Stomach (tissue), 9 donors: ENCODE data around the gene CLIC3. TPM values are rescaled to one million over a fixed set of nuclear protein-coding genes. Genes with fewer than 3 reads are reported as not detected.

Experiments used
- DNase-seq, 2 donors: peaks; one replicate each; pipeline versions ENCODE4 v3.0.0 to v3.0.0-alpha.2; 2013 to 2019
- H3K27ac ChIP-seq, 5 donors: fragments of 200-600 bp in 4 of 5; sonication (generic) in 4 of 5; one replicate each; pipeline ENCODE4 v1.5.1; 2013 to 2019; ENCODE audit warnings: mild to moderate bottlenecking in 1 of 5, moderate library complexity in 1 of 5
- H3K27me3 ChIP-seq, 3 donors: fragments of 200-600 bp; sonication (generic); one replicate each; pipeline ENCODE4 v1.5.1; 2017 to 2019; ENCODE audit warnings: mixed run types in 1 of 3
- H3K36me3 ChIP-seq, 4 donors: fragments of 200-600 bp; sonication (generic); 1 replicate in 3 of 4; 2 replicates in 1 of 4; pipeline ENCODE4 v1.5.1; 2016 to 2019
- H3K4me1 ChIP-seq, 4 donors: fragments of 200-600 bp; sonication (generic); one replicate each; pipeline ENCODE4 v1.5.1; 2016 to 2019
- H3K4me3 ChIP-seq, 4 donors: fragments of 200-600 bp; sonication (generic) in 3 of 4; one replicate each; pipeline ENCODE4 v1.5.1; 2016 to 2019; ENCODE audit warnings: mild to moderate bottlenecking in 1 of 4
- H3K9me3 ChIP-seq, 4 donors: fragments of 200-600 bp; sonication (generic); one replicate each; pipeline ENCODE4 v1.5.1; 2016 to 2019
- CTCF ChIP-seq, 7 experiments: fragments of 450-650 bp in 4 of 7; fragments of 200-600 bp in 3 of 7; sonication (generic) in 3 of 7; IDR thresholded peaks; one replicate each; pipeline ENCODE4 v1.5.1; 2016 to 2019; ENCODE audit warnings: antibody characterized with exemption in 7 of 7, control low read depth in 2 of 7, mild to moderate bottlenecking in 1 of 7
- EP300 ChIP-seq: sonication (generic); formaldehyde crosslinking; IDR thresholded peaks from one replicate; pipeline ENCODE4 v1.6.1; 2017; ENCODE audit warnings: antibody characterized with exemption
- POLR2A ChIP-seq, 4 donors: fragments of 450-650 bp; IDR thresholded peaks; one replicate each; pipeline ENCODE4 v1.6.1; 2016; ENCODE audit warnings: antibody characterized with exemption in 4 of 4, control low read depth in 2 of 4, mild to moderate bottlenecking in 1 of 4, moderate library complexity in 1 of 4
- POLR2AphosphoS5 ChIP-seq, 3 donors: sonication (generic); formaldehyde crosslinking; IDR thresholded peaks; one replicate each; pipeline ENCODE4 v1.6.1; 2016; ENCODE audit warnings: antibody characterized with exemption in 3 of 3
- WGBS, 5 donors: extraction: QIAGEN DNeasy Blood & Tissue Kit in 3 of 5; methylation state at CpG; one replicate each; pipeline versions ENCODE4 v1.1.5 to v1.1.7; 2013 to 2018; 5-methylcytosine and 5-hydroxymethylcytosine counted together
- intact Hi-C: fragments of 100-400 bp; cut with DNase I; formaldehyde crosslinking; loops from one replicate; pipeline ENCODE4 v1.15.1; 2023; ENCODE audit warnings: low total_unique reads
- polyA plus RNA-seq, 3 donors: library from polyadenylated mRNA; stranded (reverse); fragments of 200-250 nt; gene quantifications; one replicate each; pipeline ENCODE4 v1.2.3, GENCODE V29; 2013
- total RNA-seq, 5 donors: library from RNA; depleted of rRNA; stranded (reverse); fragments of >200 nt; gene quantifications; one replicate each; pipeline versions ENCODE4 v1.1.0 to v1.2.3, GENCODE V29; 2014 to 2016
- donor health status: healthy with polysubstance abuse.
- donor health status: Bipolar disorder and iron deficiency.
- donor health status: healthy.

CLIC3 gene
- total and polyA plus RNA-seq, 8 donors = 3.3 to 70.9 (median 9.7) TPM; not detected in 4

GRCh38 chr9:136978865-136979544 lies 17.4 kb downstream of the CLIC3 start:
- intact Hi-C loops = no loop called here
- Histone ChIP-seq H3K9me3 (no peaks in the 10 kb centered on the region), H3K27ac (no peak overlapping the region), H3K4me1 (peaks cover 16 to 43% (median 29%) of the 10 kb centered on the region in 4 donors), H3K4me3 (peak overlapping the region in 1 of 4 donors; percentile 6), H3K36me3 (no peaks in the 10 kb centered on the region), H3K27me3 (peaks cover 0 to 48% (median 10%) of the 10 kb centered on the region in 3 donors)
- TF ChIP-seq POLR2AphosphoS5 (IDR thresholded peaks at IDR 0.05) (no peak), CTCF (IDR thresholded peaks at IDR 0.05) (no peak), POLR2A (IDR thresholded peaks at IDR 0.05) (no peak), EP300 (no peak)
- 30 to 58% (median 55%) methylated on average over 6 to 41 of the region's 41 CpGs for WGBS, 5 donors
- DNase-seq = no peak

- Histone ChIP-seq H3K4me1 (peaks cover 16 to 43% (median 29%) of the 10 kb centered on the region in 4 donors), H3K36me3 (no peaks in the 10 kb centered on the region), H3K27ac (peak overlapping the region; percentile 15 to 66 (median 38)), H3K9me3 (no peaks in the 10 kb centered on the region), H3K27me3 (peaks cover 0 to 41% (median 6%) of the 10 kb centered on the region in 3 donors), H3K4me3 (peak overlapping the region; percentile 49 to 62 (median 51))
- intact Hi-C loops = no loop called here
- no peak for TF ChIP-seq POLR2A (IDR thresholded peaks at IDR 0.05)
- peak; percentile 69 to 86 for DNase-seq
- 1 to 6% (median 2%) methylated on average over 12 to 78 of the region's 78 CpGs for WGBS, 5 donors
Measured at GRCh38 chr9:136978073-136978864, 18.1 kb downstream of the CLIC3 start.

- Histone ChIP-seq H3K27ac (peak overlapping the region in 4 of 5 donors; percentile 15 to 66 (median 51)), H3K4me1 (peaks cover 16 to 43% (median 29%) of the 10 kb centered on the region in 4 donors), H3K4me3 (peak overlapping the region; percentile 49 to 62 (median 51)), H3K36me3 (no peaks in the 10 kb centered on the region), H3K27me3 (peaks cover 0 to 35% (median 6%) of the 10 kb centered on the region in 3 donors), H3K9me3 (no peaks in the 10 kb centered on the region)
- WGBS, 5 donors = 14 to 20% (median 17%) methylated on average over 13 to 33 of the region's 33 CpGs
- no peak for DNase-seq
- intact Hi-C loops = no loop called here
- TF ChIP-seq EP300 (no peak), POLR2A (IDR thresholded peaks at IDR 0.05) (no peak), CTCF (IDR thresholded peaks at IDR 0.05) (no peak), POLR2AphosphoS5 (IDR thresholded peaks at IDR 0.05) (no peak)
Measured at GRCh38 chr9:136977649-136978072, 18.7 kb downstream of the CLIC3 start.

- Histone ChIP-seq H3K4me3 (peak within 1 kb of the TSS; percentile 49 to 62 (median 51)), H3K36me3 (no peaks in the 10 kb centered on the region), H3K9me3 (no peaks in the 10 kb centered on the region), H3K27ac (peak within 1 kb of the TSS; percentile 15 to 66 (median 38)), H3K4me1 (peaks cover 16 to 43% (median 29%) of the 10 kb centered on the region in 4 donors), H3K27me3 (peaks cover 0 to 30% (median 6%) of the 10 kb centered on the region in 3 donors)
- 57 to 84% (median 79%) methylated on average over 8 to 10 of the region's 10 CpGs for WGBS, 5 donors
- DNase-seq = no peak
- intact Hi-C loops = no loop called here
- TF ChIP-seq POLR2A (IDR thresholded peaks at IDR 0.05) = no peak
- TF ChIP-seq CTCF (IDR thresholded peaks at IDR 0.05) = no peak
- TF ChIP-seq POLR2AphosphoS5 (IDR thresholded peaks at IDR 0.05) = no peak
- no peak for TF ChIP-seq EP300
Measured at GRCh38 chr9:136977223-136977622, 19.1 kb downstream of the CLIC3 start, which contains the start of gene PTGDS. TSS of gene PTGDS (plus strand) at chr9:136977504. CDS start at chr9:136977579, 75 bp downstream.
